Left kidney (tissue), 2 donors: ENCODE measurements around the gene CCER1. TPM values are rescaled to one million over a fixed set of nuclear protein-coding genes. Genes with fewer than 3 reads are reported as not detected.

Source experiments
- DNase-seq: peaks from one replicate; pipeline ENCODE4 v3.0.0-alpha.2; 2013
- polyA plus RNA-seq: library from polyadenylated mRNA; unstranded; fragments of 120-200 nt; gene quantifications from one replicate; pipeline ENCODE4 v1.2.1, GENCODE V29; 2013; ENCODE audit not compliant: insufficient read length

Gene CCER1
- polyA plus RNA-seq, 1 donor, result not detected

DNA sequence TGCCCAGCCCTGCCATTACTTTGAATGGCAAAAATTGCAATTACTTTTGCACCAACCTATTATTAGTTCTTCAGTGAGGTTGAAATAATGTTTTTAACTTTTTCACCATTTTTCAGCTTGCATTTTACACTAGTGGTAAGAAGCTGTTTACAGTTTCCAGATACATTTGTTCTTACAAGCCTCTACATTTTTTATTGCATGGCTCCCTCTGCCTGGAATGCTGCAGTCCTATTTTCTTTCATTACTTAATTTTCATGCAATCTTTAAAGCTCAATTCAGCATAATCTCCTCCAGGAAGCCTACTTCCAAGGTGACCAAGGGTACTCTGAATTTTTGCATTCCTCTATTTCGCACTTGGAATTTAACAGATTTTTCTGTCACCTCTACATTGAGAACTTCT lies 33.4 kb downstream of the CCER1 start:
- no peak for DNase-seq

DNA sequence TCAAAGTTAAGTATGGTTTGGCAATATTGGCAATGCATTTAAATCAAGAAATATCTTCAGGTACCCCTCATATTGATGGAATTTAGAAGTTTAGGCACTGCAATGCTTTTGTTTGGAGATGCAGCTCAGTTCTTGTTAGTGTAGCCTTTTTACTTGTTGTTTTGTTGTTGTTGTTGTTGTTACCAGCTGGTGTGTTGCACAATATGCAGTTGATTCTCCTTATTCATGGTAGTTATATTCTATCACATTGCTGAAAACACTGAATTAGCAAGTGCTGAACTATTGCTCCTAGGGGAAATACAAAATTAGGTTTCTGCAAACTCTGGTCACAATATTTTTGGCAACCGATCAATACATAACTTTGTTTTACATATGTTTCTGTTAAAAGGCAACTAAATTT lies 34.8 kb downstream of the CCER1 start:
- no peak for DNase-seq

DNA sequence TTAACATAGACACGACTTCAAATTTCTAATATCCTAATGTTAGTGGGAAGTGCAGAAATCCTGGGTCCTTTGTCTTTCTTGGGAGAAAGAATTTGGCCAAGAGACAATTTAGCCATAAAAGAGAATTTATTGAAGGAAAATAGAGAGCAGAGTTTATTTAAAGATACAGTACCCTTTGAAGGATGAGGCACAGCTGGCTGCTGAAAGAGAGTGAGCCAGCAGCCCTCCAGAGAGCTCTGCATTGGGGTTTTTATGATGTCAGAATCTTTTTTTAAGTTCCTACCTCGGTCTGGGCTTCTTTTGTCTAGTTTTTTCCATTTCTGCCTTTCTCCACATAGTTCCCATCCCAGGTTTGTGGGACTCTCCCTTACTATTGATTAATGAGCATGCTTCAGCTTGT lies 37.5 kb downstream of the CCER1 start:
- no peak for DNase-seq

DNA sequence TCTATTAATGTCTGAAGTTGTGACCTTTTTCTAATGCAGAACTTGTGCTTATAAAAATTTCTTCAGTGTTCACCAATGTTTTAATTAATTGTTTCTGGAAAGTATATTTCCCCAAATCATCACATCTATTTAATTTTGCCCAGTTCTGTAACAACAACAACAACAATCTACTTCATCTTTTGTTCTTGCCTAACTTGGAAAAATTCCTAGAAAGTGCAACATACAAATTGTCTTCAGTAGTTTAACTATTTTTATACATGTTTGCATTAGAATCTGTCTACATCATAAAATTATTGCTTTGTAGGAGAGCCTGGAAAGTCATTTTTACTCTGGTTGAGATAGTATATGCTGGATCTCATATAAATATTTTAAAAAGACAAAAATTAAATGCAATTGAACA lies 38.5 kb downstream of the CCER1 start:
- no peak for DNase-seq

DNA sequence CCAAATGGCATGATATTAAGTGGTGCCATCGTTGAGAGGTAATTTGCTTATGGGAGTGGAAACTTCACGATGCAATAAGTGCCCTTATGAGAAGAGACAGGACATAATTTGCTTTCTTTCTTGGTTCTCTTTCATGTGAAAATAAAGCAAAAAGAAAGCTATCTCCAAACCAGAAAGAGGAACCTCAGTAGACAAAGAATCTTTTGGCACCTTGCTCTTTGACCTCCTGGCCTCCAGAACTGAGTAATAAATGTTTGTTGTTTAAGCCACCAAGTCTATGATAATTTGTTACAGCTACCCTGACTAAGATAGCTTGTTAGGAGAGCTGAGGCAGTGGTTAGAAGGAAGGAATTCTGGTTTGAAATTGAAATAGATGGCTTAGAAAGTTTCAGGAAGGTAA lies 39.6 kb downstream of the CCER1 start:
- DNase-seq, result no peak

DNA sequence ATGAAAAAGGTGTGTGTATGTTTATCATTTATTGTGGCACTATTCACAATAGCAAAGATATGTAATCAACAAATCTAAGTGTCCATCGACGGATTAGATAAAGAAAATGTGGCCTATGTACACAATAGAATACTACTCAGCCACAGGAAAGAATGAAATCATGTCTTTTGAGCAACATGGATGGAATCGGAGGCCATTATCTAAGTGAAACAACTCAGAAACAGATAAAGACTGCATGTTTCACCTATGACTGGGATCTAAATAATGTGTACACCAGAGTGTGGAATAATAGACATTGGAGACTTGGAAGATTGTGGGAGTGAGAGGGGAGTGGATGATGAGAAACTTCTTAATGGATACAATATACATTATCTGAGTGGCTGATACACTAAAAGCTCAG lies 44.0 kb downstream of the CCER1 start:
- no peak for DNase-seq

DNA sequence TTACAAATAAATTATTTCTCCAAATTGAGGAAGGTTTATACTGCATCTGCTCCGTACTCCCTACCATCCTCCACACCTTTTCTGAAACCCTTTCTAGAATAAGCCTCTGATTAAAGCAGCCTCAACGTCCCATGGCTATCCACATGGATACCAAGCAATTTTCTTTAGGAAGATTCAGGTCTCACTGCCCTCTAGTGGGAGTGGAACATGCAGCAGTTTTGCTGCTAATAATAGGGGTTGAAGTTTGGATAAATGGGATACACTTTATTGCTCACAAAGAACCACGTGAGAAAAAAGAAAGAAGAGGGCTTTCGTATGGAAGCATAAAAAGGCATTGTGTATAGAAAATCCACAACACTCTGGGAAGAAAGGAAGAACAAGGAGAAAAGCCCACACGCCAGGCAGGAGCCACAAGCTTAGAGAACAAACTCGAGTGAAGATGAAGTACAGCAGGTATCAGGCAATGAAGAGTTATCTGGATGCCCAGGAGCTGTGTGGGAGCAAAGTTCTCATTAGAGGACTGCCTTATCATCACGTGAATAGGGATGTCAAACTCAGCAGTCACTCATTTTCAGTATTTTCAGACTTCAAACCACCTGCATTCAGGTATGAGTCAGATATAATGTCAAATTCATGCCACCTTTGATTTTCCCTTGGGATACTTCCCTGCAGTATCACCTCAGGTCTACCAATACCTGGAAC lies 45.8 kb downstream of the CCER1 start:
- DNase-seq, result peak; percentile 31

DNA sequence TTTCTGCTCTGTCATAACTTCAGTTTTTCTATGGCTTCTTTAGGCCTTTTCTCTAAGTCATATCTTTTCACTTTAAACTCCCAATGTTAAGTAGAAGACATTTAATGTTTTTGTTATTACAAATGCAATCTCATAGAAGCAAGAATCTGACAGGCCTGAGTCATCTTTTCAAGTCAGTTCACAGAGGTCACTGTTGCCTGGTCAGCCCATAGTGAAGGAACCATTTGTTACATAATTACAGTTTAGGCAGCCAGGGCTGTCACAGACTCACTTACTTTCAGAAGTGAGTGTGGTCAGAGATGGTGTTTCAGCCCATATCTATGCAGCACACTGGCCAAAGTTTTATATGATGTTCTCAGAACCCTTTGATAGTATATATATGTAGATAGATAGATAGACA lies 46.5 kb downstream of the CCER1 start:
- no peak for DNase-seq

DNA sequence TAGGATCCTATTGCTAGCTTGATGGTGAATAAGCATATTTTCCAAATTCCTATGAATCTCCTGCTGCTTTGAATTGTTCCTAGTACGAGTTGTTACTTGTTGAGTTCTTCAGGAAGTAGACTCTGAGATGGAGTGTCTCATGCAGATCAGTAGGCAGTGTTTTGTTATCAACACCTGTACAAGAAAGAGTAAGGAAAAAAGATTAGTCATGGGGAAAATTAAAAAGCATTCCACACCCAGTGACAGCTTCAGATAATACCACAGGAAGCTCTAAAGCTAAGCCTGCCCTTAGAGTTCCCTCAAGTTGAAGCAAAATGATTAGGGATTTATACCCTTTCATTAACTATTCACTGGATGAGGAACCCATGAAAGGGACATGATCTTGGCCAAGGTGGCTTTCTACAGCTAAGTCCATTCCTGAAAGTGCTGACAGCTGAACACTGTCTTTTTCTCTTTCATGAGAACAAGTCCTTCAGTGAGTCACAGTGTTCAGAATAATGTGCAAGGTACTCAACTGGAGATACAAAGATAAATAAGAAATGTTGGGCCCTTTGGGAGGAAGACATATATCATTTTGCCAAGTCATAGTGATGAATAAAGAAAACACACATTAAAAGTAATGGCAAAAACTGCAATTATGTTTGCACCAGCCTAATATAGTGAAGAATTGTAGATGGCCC lies 49.1 kb downstream of the CCER1 start:
- DNase-seq, result no peak

DNA sequence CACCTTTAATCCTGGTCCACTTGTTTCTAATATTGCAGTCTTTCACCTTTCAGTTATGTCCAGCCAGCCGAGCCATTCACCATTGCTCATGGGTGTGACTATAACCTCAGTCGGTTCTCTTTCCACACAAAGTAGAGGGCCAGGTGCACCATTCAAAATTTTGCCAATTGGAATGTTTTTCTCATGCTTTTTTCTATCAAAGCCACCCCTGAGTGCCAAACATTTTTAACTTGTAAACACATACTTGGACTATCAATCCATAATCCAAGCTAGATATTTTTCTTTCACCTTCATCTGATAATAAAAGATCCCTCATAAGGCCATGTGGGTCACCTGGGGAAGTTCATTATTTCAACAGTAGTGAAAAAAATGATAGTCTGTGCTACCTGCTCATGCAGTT lies 52.4 kb downstream of the CCER1 start:
- DNase-seq, result no peak

Other genes starting within 250 kb of the CCER1 start
- not detected for gene EPYC, start 49.8 kb upstream of the CCER1 start, polyA plus RNA-seq
- gene KERA, start 102.8 kb upstream of the CCER1 start, polyA plus RNA-seq, result not detected
- gene LUM, start 156.3 kb upstream of the CCER1 start, polyA plus RNA-seq, result 31.5 TPM
- gene DCN, start 227.6 kb upstream of the CCER1 start, polyA plus RNA-seq, result 366 TPM